Measurements from ENCODE around the gene COL23A1.

DNA sequence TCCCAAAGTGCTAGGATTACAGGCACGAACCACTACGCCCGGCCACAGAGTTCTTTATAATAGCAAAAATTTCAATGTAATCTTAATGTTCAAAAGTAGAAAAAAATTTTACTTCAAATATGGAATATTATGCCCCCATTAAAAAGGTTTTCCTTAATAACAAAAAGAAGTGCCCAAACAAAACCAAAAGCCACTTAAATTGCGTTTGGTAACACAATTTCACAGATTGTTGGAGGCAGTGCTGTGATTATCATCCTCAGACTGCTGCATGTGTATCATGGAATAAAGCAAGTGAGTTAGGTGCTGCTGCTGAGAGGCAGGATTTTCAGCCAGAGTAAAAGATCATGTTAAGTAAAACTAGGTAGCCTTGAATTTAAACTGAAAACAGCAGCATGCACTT is 132.7 kb downstream of the COL23A1 start:
- TF ChIP-seq, protein P1, sequence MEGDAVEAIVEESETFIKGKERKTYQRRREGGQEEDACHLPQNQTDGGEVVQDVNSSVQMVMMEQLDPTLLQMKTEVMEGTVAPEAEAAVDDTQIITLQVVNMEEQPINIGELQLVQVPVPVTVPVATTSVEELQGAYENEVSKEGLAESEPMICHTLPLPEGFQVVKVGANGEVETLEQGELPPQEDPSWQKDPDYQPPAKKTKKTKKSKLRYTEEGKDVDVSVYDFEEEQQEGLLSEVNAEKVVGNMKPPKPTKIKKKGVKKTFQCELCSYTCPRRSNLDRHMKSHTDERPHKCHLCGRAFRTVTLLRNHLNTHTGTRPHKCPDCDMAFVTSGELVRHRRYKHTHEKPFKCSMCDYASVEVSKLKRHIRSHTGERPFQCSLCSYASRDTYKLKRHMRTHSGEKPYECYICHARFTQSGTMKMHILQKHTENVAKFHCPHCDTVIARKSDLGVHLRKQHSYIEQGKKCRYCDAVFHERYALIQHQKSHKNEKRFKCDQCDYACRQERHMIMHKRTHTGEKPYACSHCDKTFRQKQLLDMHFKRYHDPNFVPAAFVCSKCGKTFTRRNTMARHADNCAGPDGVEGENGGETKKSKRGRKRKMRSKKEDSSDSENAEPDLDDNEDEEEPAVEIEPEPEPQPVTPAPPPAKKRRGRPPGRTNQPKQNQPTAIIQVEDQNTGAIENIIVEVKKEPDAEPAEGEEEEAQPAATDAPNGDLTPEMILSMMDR (IDR thresholded peaks at IDR 0.05): no peak
- TF ChIP-seq POLR2AphosphoS5 (IDR thresholded peaks at IDR 0.05): no peak
